ENCODE data around the gene ENTPD8. TPM values are rescaled to one million over a fixed set of nuclear protein-coding genes. Genes with fewer than 3 reads are reported as not detected.

Gene ENTPD8
- total and polyA plus RNA-seq, 2 donors (not counting 3 experiments of a cell fraction or from before 2014, with no cell fraction given), result 0.44 to 0.51 TPM

GRCh38 chr9:137422604-137423513, 18.3 kb downstream of the ENTPD8 start, which contains the start of the genes EXD3 and NOXA1:
Gene EXD3 (minus strand): TSS chr9:137423162. CDS start chr9:137395357, 27,805 bp downstream.
Gene NOXA1 (plus strand): TSS chr9:137423393. CDS start chr9:137423530, 137 bp downstream.
- ChIA-PET POLR2A (interaction anchor here (1.6 kb wide), 1 partner anchor 121 kb away, joined by 5 read pairs; the partner anchor contains the start of gene NRARP), CTCF (interaction anchor here (0.6 to 2.5 kb wide), 31 partner anchors 10 to 1696 kb away, joined by 3 to 31 read pairs (median 6); partner anchors contain the start of genes ENTPD8, NELFB, NRARP and NSMF)
- Histone ChIP-seq H3K36me3 (ENCODE audit: control insufficient read depth in 2 of 2, extremely low read depth in 1 of 2, insufficient read depth in 2 of 2, low read length in 2 of 2) (no peaks in the 10 kb centered on the region), H3K9me3 (replicated peaks; ENCODE audit: control insufficient read depth, insufficient read depth, low read length) (no peaks in the 10 kb centered on the region), H3K27me3 (ENCODE audit: control insufficient read depth in 2 of 2, insufficient read depth in 2 of 2, low read length in 2 of 2) (no peaks in the 10 kb centered on the region), H3K4me1 (ENCODE audit: control insufficient read depth, extremely low read depth, insufficient read depth, low read length) (peaks cover 14% of the 10 kb centered on the region), H3K9me1 (replicated peaks; ENCODE audit: control insufficient read depth, extremely low read depth, insufficient read depth, low read length) (no peaks in the 10 kb centered on the region), H3K79me2 (ENCODE audit: control insufficient read depth, insufficient read depth, low read length) (peaks cover 35% of the 10 kb centered on the region), H3K4me3 (replicated peaks in 1 of 3; ENCODE audit: insufficient read depth in 1 of 3, low read depth in 1 of 3, low read length in 3 of 3) (peak within 1 kb of the TSS; percentile 61 to 93 (median 92)), H3K4me2 (ENCODE audit: insufficient read depth, low read length) (peak within 1 kb of the TSS; percentile 96), H4K20me1 (replicated peaks; ENCODE audit: control insufficient read depth, extremely low read depth, insufficient read depth, low read length) (no peaks in the 10 kb centered on the region), H3K9ac (replicated peaks; ENCODE audit: extremely low read depth, insufficient read depth, low read length) (peak within 1 kb of the TSS; percentile 75), H3K27ac (ENCODE audit: insufficient read depth, low read depth, low read length) (peak within 1 kb of the TSS; percentile 46), H2AFZ (ENCODE audit: low read depth, low read length) (peak within 1 kb of the TSS; percentile 85)
- intact Hi-C loops (cut with micrococcal nuclease), result loop anchor here (1.0 to 10.0 kb wide), 2 partner anchors 22 to 102 kb away; no protein-coding TSS in a partner anchor
- dilution Hi-C loops (cut with MboI; ENCODE audit: extremely low pct_ligation_motif_present, low sequenced_read_pairs), result no loop called here
- peak; percentile 79 for TF ChIP-seq POLR2AphosphoS5 (IDR thresholded peaks at IDR 0.05; ENCODE audit: insufficient read depth, low read depth, low read length)
- TF ChIP-seq GATA2 (IDR thresholded peaks at IDR 0.05; ENCODE audit: insufficient read depth, insufficient read length, low read depth, low read length), result no peak
- TF ChIP-seq CTCF (IDR thresholded peaks at IDR 0.05; ENCODE audit: extremely low read depth in 1 of 2, insufficient read depth in 1 of 2, low read depth in 1 of 2, low read length in 2 of 2), result peak; percentile 77
- no peak for TF ChIP-seq MYC (IDR thresholded peaks at IDR 0.05; ENCODE audit: low read depth, low read length)
- no TSS peak for BruUV-seq (replicated peaks)
- DNase-seq (ENCODE audit: low read depth, low spot score) (peak; percentile 80), FAIRE-seq (peak; percentile 80)

All from endothelial cell of umbilical vein (primary cell).